HepG2 (cell line): Measurements from ENCODE around the gene BRMS1. TPM values are rescaled to one million over a fixed set of nuclear protein-coding genes. Genes with fewer than 3 reads are reported as not detected.
A peak's percentile ranks its signal among the peaks of the same experiment; 100 is the strongest.

Experiments
- CCDC6 ChIP-seq: sonication (generic); formaldehyde crosslinking; IDR thresholded peaks from 2 replicates; pipeline ENCODE4 v1.8.1; 2022; ENCODE audit warnings: mild to moderate bottlenecking, missing genetic modification reagents, moderate library complexity
- CEBPB ChIP-seq: IDR thresholded peaks from 2 replicates; pipeline ENCODE4 v1.6.1; 2011; ENCODE audit warnings: low read depth, low read length, improper control_type of control experiment, borderline replicate concordance
- ELF3 ChIP-seq: IDR thresholded peaks from 2 replicates; pipeline ENCODE4 v1.6.1; 2016; ENCODE audit warnings: missing genetic modification reagents, missing compliant biosample characterization
- ETV6 ChIP-seq: sonication (generic); formaldehyde crosslinking; conservative IDR thresholded peaks from 2 replicates; pipeline ENCODE4 v1.4.0; 2020; ENCODE audit warnings: missing genetic modification reagents
- FOXA1 ChIP-seq, 2 experiments: fragments of 450-650 bp in 1 of 2; sonication (generic) in 1 of 2; formaldehyde crosslinking in 1 of 2; IDR thresholded peaks; 2 replicates each; pipeline versions ENCODE4 v1.4.0 to v1.6.1; 2016 to 2020; ENCODE audit warnings: missing genetic modification reagents in 1 of 2
- FOXC1 ChIP-seq: sonication (generic); formaldehyde crosslinking; IDR thresholded peaks from 2 replicates; pipeline ENCODE4 v1.8.0; 2022; ENCODE audit warnings: mild to moderate bottlenecking, missing genetic modification reagents, borderline replicate concordance
- HIVEP1 ChIP-seq: sonication (generic); formaldehyde crosslinking; IDR thresholded peaks from 2 replicates; pipeline ENCODE4 v1.4.0; 2020; ENCODE audit warnings: mild to moderate bottlenecking, missing genetic modification reagents
- HMGXB4 ChIP-seq, 2 experiments: sonication (generic) in 1 of 2; formaldehyde crosslinking in 1 of 2; IDR thresholded peaks; 2 replicates each; pipeline versions ENCODE4 v1.4.0 to v1.6.1; 2018 to 2020; ENCODE audit warnings: missing genetic modification reagents in 2 of 2, borderline replicate concordance in 1 of 2, low read depth in 1 of 2, mild to moderate bottlenecking in 1 of 2, missing biosample characterization in 1 of 2
- HOXD1 ChIP-seq: sonication (generic); formaldehyde crosslinking; IDR thresholded peaks from 2 replicates; pipeline ENCODE4 v1.5.0; 2020; ENCODE audit warnings: missing genetic modification reagents
- LCORL ChIP-seq, 2 experiments: fragments of 450-650 bp in 1 of 2; sonication (generic) in 1 of 2; formaldehyde crosslinking in 1 of 2; IDR thresholded peaks; 2 replicates each; pipeline versions ENCODE4 v1.5.0 to v1.6.1; 2017 to 2020; ENCODE audit warnings: antibody characterized with exemption in 1 of 2, missing genetic modification reagents in 1 of 2
- MED1 ChIP-seq: sonication (generic); formaldehyde crosslinking; IDR thresholded peaks from 2 replicates; pipeline ENCODE4 v1.4.0; 2020; ENCODE audit warnings: missing genetic modification reagents
- MEIS2 ChIP-seq: sonication (generic); formaldehyde crosslinking; IDR thresholded peaks from 2 replicates; pipeline ENCODE4 v1.9.0; 2021; ENCODE audit warnings: mild to moderate bottlenecking, missing genetic modification reagents
- MZF1 ChIP-seq: sonication (generic); formaldehyde crosslinking; IDR thresholded peaks from 2 replicates; pipeline ENCODE4 v1.8.1; 2023; ENCODE audit warnings: mild to moderate bottlenecking, missing genetic modification reagents, borderline replicate concordance
- RAD21 ChIP-seq: fragments of 450-650 bp; formaldehyde crosslinking; IDR thresholded peaks from 2 replicates; pipeline ENCODE4 v1.5.0; 2020; ENCODE audit warnings: mild to moderate bottlenecking
- SIX1 ChIP-seq: sonication (generic); formaldehyde crosslinking; IDR thresholded peaks from 2 replicates; pipeline ENCODE4 v1.4.0; 2020; ENCODE audit warnings: missing genetic modification reagents, borderline replicate concordance
- SOX6 ChIP-seq, 2 experiments: fragments of 450-650 bp in 1 of 2; sonication (generic) in 1 of 2; formaldehyde crosslinking in 1 of 2; IDR thresholded peaks; 2 replicates each; pipeline versions ENCODE4 v1.4.0 to v1.6.1; 2017 to 2020; ENCODE audit warnings: antibody characterized with exemption in 1 of 2, mild to moderate bottlenecking in 1 of 2, missing genetic modification reagents in 1 of 2
- SRSF4 ChIP-seq: fragments of 200-400 bp; formaldehyde crosslinking; IDR thresholded peaks from one replicate; pipeline ENCODE4 v1.6.1; 2018; ENCODE audit warnings: mild to moderate bottlenecking, low read depth, low read length, moderate library complexity; ENCODE audit not compliant: poor library complexity, severe bottlenecking
- TFDP2 ChIP-seq: sonication (generic); formaldehyde crosslinking; IDR thresholded peaks from 2 replicates; pipeline ENCODE4 v1.4.0; 2020; ENCODE audit warnings: missing genetic modification reagents
- YEATS4 ChIP-seq: sonication (generic); formaldehyde crosslinking; IDR thresholded peaks from 2 replicates; pipeline ENCODE4 v1.4.0; 2020; ENCODE audit warnings: missing genetic modification reagents, borderline replicate concordance
- ZNF124 ChIP-seq: sonication (generic); formaldehyde crosslinking; IDR thresholded peaks from 2 replicates; pipeline ENCODE4 v1.4.0; 2020; ENCODE audit warnings: missing genetic modification reagents
- ZNF414 ChIP-seq: sonication (generic); formaldehyde crosslinking; IDR thresholded peaks from 2 replicates; pipeline ENCODE4 v1.5.0; 2020; ENCODE audit warnings: missing genetic modification reagents
- ZNF431 ChIP-seq: sonication (generic); formaldehyde crosslinking; IDR thresholded peaks from 2 replicates; pipeline ENCODE4 v1.9.0; 2022; ENCODE audit warnings: missing genetic modification reagents, low read depth, mild to moderate bottlenecking, borderline replicate concordance
- ZNF44 ChIP-seq: sonication (generic); formaldehyde crosslinking; IDR thresholded peaks from 2 replicates; pipeline ENCODE4 v1.5.1; 2020; ENCODE audit warnings: mild to moderate bottlenecking, missing genetic modification reagents
- ZNF501 ChIP-seq: sonication (generic); formaldehyde crosslinking; IDR thresholded peaks from 2 replicates; pipeline ENCODE4 v1.5.1; 2020; ENCODE audit warnings: mild to moderate bottlenecking, moderate library complexity, missing genetic modification reagents
- ZNF577 ChIP-seq: sonication (generic); formaldehyde crosslinking; IDR thresholded peaks from 2 replicates; pipeline ENCODE4 v1.4.0; 2020; ENCODE audit warnings: mild to moderate bottlenecking, low read depth, missing genetic modification reagents, borderline replicate concordance
- ZNF777 ChIP-seq: sonication (generic); formaldehyde crosslinking; IDR thresholded peaks from 2 replicates; pipeline ENCODE4 v1.4.0; 2020; ENCODE audit warnings: missing genetic modification reagents
- polyA plus RNA-seq, 8 experiments: library from polyadenylated mRNA; depleted of rRNA in 3 of 8; stranded (reverse) in 7 of 8; unstranded in 1 of 8; fragments of >200 nt; fragmentation: Illumina TruSeq in 4 of 8; extraction: Trizol in 4 of 8; gene quantifications; 2 replicates each; pipeline versions ENCODE4 v1.2.1 to v1.2.3, GENCODE V29; 2011 to 2016; ENCODE audit warnings: low read depth in 4 of 8, missing spikeins in 1 of 8, mixed read lengths in 1 of 8; ENCODE audit not compliant: insufficient read depth in 1 of 8
- total RNA-seq, 5 experiments: library from RNA; depleted of rRNA; stranded (reverse); fragments of >200 nt; fragmentation: Illumina TruSeq; extraction: Trizol; gene quantifications; 2 replicates each; pipeline ENCODE4 v1.2.3, GENCODE V29; 2016; ENCODE audit warnings: low read depth in 1 of 5

Gene BRMS1
- total and polyA plus RNA-seq, 2 of the 13 experiments (the other 11 are each of a cell fraction or from before 2014, with no cell fraction given): 15.8 to 55.7 TPM

DNA sequence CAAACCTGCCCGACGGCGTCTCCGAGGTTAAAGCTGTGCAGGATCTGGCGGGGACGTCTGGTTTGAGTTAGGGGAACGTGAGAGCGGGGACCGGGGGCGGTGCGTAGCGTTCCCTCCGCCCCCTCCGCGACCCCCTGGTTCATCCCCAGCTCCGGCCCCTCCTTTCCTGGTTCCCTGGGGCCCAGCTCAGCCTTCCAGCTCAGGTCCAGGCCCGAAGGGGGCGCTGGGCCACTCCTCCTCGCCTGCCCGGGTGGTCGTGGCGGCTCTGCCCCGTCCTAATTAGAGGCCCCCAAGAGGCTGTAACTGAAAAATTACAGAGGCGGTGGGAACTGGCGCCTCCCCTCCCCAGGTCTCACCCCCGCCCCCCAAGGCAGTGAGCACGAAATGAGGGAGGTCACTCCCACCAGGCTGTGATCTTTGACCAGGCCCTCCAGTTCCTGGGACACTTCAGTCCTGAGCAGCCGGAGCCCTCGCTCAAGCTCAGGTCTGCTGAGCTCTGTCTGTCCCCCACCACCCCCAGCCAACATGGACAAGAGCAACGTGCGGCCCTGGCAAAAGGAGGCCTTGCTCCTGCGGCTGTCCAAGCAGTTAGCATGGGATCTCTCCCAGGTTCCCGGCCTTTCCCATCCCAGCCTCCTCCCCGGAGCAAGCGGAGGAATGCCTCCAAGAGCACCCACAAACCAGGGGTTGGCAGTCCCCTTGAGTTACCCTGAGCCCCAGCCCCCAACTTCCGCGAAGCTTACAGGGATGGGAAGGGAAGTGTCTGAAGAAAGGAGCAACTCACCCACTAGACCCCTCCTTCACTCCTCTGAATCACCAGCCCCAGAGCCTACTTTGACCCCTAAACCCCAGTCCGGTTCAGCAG, 31.4 kb downstream of the BRMS1 start (continued):
- TF ChIP-seq MEIS2: no peak
- TF ChIP-seq FOXC1 (CRISPR knock-in tag): peak; percentile 62; the same call in 1 of the 2 replicates
- no peak for TF ChIP-seq SIX1
- peak; percentile 20; the same call in 1 of the 2 replicates for TF ChIP-seq ZNF777 (CRISPR knock-in tag)
- peak; percentile 37; the same call in 1 of the 2 replicates for TF ChIP-seq ZNF414
- no peak for TF ChIP-seq SRSF4
- TF ChIP-seq FOXA1 (IDR thresholded peaks at IDR 0.05): no peak
- no peak for TF ChIP-seq FOXA1 (CRISPR knock-in tag; IDR thresholded peaks at IDR 0.05)
- no peak for TF ChIP-seq RAD21 (CRISPR knock-in tag)
- TF ChIP-seq HOXD1 (CRISPR knock-in tag): no peak
- TF ChIP-seq YEATS4: no peak
- TF ChIP-seq HMGXB4 (CRISPR knock-in tag; IDR thresholded peaks at IDR 0.05; ENCODE audit: borderline replicate concordance in 1 of 2, low read depth in 1 of 2): peak; percentile 68 to 74; a peak in 3 of 4 replicates
- TF ChIP-seq ZNF44 (CRISPR knock-in tag): no peak
- no peak; the same call in 1 of the 2 replicates for TF ChIP-seq HIVEP1
- no peak for TF ChIP-seq SOX6 (IDR thresholded peaks at IDR 0.05)
- peak; percentile 30; the same call in 1 of the 2 replicates for TF ChIP-seq SOX6 (CRISPR knock-in tag; IDR thresholded peaks at IDR 0.05)
- no peak for TF ChIP-seq CCDC6
- TF ChIP-seq MED1 (CRISPR knock-in tag): 0 out of 2 replicates have a peak, but pooled peaks have one; percentile 26
- no peak for TF ChIP-seq ZNF124 (CRISPR knock-in tag)
- TF ChIP-seq TFDP2 (CRISPR knock-in tag): 0 out of 2 replicates have a peak, but pooled peaks have one; percentile 38
- no peak for TF ChIP-seq LCORL (IDR thresholded peaks at IDR 0.05)
- peak; percentile 79 for TF ChIP-seq LCORL (CRISPR knock-in tag; IDR thresholded peaks at IDR 0.05)
- TF ChIP-seq ZNF501 (CRISPR knock-in tag): no peak
- TF ChIP-seq ZNF577: no peak
- TF ChIP-seq CEBPB: no peak
- no peak for TF ChIP-seq ZNF431 (CRISPR knock-in tag)
- 0 out of 2 replicates have a peak, but pooled peaks have one; percentile 2 for TF ChIP-seq ELF3 (CRISPR knock-in tag)
- TF ChIP-seq ETV6: 0 out of 2 replicates have a peak, but pooled peaks have one; percentile 17
- TF ChIP-seq MZF1 (CRISPR knock-in tag): no peak
